T-helper 2 cell (primary cell): Measurements from ENCODE around the gene PLCH1.
"Not testable (repeated sequence)": the region's sequence is repeated elsewhere in the genome, so short reads cannot be mapped to it uniquely, and the experiment has no call there.

Source experiments
- DNase-seq, 5 experiments: peaks; one replicate each; pipeline versions ENCODE4 v3.0.0 to v3.0.0-alpha.2; 2012 to 2022

Gene PLCH1

GRCh38 chr3:155411500-155412223 lies 333.2 kb downstream of the PLCH1 start:
- DNase-seq = peak in 1 of 5 experiments; percentile 49

- DNase-seq = no peak
These were observed 335.5 kb downstream of the PLCH1 start for GRCh38 chr3:155409336-155409735.

- no peak for DNase-seq
These were observed 336.9 kb downstream of the PLCH1 start for GRCh38 chr3:155407971-155408370.

- no peak for DNase-seq
These were observed 337.5 kb downstream of the PLCH1 start for GRCh38 chr3:155407331-155407730.

GRCh38 chr3:155404486-155404885 lies 340.4 kb downstream of the PLCH1 start:
- no peak for DNase-seq

GRCh38 chr3:155402656-155403055 lies 342.2 kb downstream of the PLCH1 start:
- no peak for DNase-seq

- DNase-seq = no peak
These were observed 346.8 kb downstream of the PLCH1 start for GRCh38 chr3:155398046-155398445.

GRCh38 chr3:155394896-155395295 lies 350.0 kb downstream of the PLCH1 start:
- not testable (repeated sequence) for DNase-seq

GRCh38 chr3:155394240-155394639 lies 350.6 kb downstream of the PLCH1 start:
- DNase-seq = no peak

- no peak for DNase-seq
These were observed 351.6 kb downstream of the PLCH1 start for GRCh38 chr3:155393316-155393715.

- no peak for DNase-seq
These were observed 352.7 kb downstream of the PLCH1 start for GRCh38 chr3:155392138-155392537.

- no peak for DNase-seq
These were observed 353.3 kb downstream of the PLCH1 start for GRCh38 chr3:155391551-155391958.

- no peak for DNase-seq
These were observed 353.8 kb downstream of the PLCH1 start for GRCh38 chr3:155391104-155391503.

GRCh38 chr3:155390351-155390750 lies 354.5 kb downstream of the PLCH1 start:
- DNase-seq = no peak

- no peak for DNase-seq
These were observed 356.5 kb downstream of the PLCH1 start for GRCh38 chr3:155388417-155388816.

- DNase-seq = no peak
These were observed 357.3 kb downstream of the PLCH1 start for GRCh38 chr3:155387571-155387970.

GRCh38 chr3:155386919-155387318 lies 358.0 kb downstream of the PLCH1 start:
- DNase-seq = no peak

- DNase-seq = no peak
These were observed 358.8 kb downstream of the PLCH1 start for GRCh38 chr3:155385896-155386625.

- DNase-seq = peak in 1 of 5 experiments; percentile 6
These were observed 362.4 kb downstream of the PLCH1 start for GRCh38 chr3:155382396-155383042.

GRCh38 chr3:155377847-155378246 lies 367.0 kb downstream of the PLCH1 start:
- no peak for DNase-seq

- no peak for DNase-seq
These were observed 367.8 kb downstream of the PLCH1 start for GRCh38 chr3:155377071-155377470.

- DNase-seq = no peak
These were observed 372.6 kb downstream of the PLCH1 start for GRCh38 chr3:155372281-155372680.

GRCh38 chr3:155370764-155371503 lies 373.9 kb downstream of the PLCH1 start:
- no peak for DNase-seq
